NT2/D1 (cell line): Measurements from ENCODE around the gene CHST8.

Experiments used
- SUZ12 ChIP-seq: IDR thresholded peaks from 2 replicates; pipeline ENCODE4 v1.6.1; 2011; ENCODE audit not compliant: insufficient read length, insufficient read depth; ENCODE audit errors: extremely low read depth
- YY1 ChIP-seq: IDR thresholded peaks from 2 replicates; pipeline ENCODE4 v1.6.1; 2011; ENCODE audit not compliant: insufficient read length, insufficient read depth
- ZNF274 ChIP-seq: IDR thresholded peaks from 2 replicates; pipeline ENCODE4 v1.6.1; 2011; ENCODE audit warnings: mild to moderate bottlenecking, low read depth, low read length

- no peak for TF ChIP-seq YY1
- no peak for TF ChIP-seq SUZ12
- no peak for TF ChIP-seq ZNF274
Measured at GRCh38 chr19:33722456-33723239, 100.9 kb downstream of the CHST8 start.
